Urothelium cell line (cell line): ENCODE results near the gene PPP2R3B.

ENCODE experiments used
- DNase-seq: peaks from one replicate; pipeline ENCODE4 v3.0.0; 2011; ENCODE audit warnings: low spot score, mixed read lengths
- FAIRE-seq: peaks from 2 replicates; lab custom pipeline; 2011; peaks lifted over from hg19 to GRCh38; lab: Jason Lieb, UNC

Gene PPP2R3B

DNA sequence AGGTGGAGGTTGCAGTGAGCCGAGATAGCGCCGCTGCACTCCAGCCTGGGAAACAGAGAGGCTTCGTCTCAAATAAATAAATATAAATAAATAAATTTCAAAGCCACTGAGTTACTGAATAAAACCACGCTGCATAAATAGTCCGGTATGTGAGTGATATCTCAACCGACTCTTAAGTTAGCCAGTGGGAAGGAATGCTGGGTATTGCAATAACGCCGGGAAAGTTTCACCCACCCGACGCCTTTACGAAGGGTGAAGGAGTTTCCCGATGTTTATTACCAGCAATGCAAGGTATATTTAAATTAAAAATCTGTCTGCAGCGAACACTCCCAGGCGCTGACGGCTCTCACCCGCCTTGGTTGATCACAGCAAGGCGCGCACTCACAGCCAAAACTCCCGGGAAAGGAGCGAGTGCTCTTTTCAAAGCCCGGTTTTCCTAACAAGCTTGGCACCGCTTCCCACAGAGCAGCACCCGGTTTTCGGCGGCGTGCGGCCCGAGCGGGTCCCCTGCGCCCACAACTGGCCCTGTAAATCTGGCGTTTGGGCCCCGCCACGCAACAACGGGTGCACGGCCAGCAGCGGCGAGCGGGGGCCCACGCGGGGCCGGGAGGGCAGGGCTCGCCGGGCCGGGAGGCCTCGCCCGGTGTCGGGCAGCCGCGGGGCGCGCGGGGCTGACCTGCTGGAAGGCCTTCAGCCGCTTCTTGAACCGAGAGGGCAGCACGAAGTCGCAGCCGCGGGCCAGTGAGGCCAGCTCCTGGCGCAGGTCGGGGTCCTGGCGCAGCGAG, 13.7 kb downstream of the PPP2R3B start:
- no peak for DNase-seq
- no peak for FAIRE-seq

DNA sequence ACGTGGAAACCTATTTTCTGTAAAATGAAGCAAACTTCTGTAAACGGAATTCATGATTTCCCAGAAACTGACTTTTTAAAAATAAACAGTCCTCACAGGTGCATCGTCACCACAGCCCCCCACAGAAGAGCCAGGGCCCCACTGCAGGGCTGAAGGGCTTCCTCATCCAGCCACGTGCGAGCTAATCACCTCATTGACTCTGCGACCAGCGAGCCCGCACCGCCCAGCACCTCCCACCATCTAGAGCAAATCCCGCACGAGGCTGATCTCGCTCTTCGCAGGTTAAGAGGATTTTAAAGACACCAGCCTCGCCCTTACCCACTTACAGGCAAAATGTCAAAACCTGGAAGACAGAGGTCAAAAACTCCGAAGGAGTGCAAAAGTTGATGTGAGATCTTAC, 14.8 kb downstream of the PPP2R3B start:
- DNase-seq (no peak), FAIRE-seq (no peak)

DNA sequence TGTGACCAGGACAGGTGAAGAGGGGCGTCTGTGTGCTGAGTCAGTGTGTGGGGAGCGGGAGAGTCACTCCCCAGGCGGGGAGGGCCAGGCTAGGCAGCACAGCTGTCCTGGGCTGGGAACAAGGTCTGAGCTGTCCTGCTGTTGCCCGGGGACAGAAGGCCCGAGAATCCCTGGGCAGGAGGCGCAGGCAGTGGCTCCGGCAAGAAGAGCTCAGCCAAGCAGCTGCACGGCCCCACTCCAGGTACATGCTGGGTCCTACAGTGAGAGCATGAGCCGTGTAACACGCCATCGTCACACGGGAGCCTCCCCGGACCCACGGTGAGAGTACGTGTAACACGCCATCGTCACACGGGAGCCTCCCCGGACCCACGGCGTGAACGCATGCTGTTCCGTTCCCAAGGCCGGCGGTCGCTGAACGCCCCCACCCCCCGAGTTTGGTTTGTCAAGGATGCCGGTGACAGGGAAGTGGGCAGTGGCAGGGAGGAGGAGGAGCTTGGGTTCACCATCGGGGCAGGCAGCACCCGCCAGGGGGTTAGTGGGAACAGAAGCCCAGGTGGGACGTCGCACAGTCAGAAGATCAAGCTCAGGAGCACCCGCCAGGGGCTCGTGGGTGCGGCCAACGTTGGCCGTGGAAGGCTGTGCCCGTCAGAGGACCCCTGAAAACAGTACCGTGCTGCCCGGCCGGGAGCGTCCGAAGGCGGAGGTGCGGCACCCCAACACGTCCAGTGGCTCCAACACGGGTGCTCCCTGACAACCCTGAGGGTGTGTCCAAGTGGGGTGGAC, 15.6 kb downstream of the PPP2R3B start:
- FAIRE-seq (no peak), DNase-seq (no peak)

DNA sequence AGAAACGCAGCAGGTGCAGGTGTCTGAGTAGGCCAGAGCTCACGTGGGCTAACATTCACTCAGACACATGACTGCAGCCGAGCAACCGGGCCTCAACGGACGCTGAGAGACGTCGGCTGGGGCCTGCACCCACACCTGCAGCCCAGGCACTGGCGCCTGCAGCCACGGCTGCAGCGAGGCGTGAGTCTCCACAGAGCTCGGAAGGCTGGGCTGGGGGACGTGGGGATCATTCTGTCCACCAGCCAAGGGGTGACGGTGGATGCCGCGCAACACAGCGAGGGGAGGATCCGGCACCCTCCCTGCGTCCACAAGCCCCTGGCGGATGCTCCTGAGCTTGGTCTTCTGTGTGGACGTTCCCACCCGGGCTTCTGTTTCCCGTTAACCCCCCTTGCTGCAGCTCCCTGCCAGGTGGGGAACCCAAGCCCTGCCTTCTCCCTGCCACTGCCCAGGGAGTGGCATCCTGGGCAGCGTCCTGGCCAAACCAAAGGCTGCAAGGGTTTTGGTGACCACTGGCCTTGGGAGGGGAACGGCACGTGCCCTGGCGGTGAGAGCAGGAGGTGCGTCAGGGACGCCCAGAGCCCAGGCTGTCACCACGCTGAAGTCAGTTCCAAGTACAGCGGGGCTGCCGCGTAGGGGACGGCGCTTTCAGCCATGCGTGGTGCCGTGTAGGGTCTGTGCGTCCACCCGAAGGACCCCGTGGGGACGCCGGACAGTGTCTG, 16.3 kb downstream of the PPP2R3B start:
- FAIRE-seq: no peak
- no peak for DNase-seq

DNA sequence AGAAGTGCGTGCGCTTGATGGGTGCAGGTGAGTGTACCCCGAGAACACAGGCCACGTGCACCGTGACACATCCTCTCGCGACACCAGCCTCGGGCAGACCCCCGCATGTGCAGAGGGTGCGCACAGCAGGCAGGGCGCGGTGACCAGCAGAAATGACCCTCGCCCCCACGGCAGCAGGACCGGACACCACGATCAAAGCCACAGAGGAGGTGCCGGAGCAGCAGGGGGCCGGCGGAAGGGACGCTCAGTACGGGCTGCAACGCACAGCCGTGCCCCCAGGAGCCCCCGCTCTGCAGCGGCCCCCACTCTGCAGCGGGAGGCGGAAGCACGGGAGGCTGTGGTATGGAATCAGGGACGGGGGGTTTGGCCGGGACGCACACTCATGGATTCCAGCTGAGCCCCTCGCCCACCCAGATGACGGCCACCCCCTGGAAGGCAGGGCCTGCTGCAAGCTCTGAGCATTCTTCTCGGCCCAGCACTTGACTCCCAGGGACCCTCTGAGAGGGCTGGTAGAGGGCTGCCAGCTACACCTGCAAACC, 17.1 kb downstream of the PPP2R3B start:
- FAIRE-seq (no peak), DNase-seq (no peak)

DNA sequence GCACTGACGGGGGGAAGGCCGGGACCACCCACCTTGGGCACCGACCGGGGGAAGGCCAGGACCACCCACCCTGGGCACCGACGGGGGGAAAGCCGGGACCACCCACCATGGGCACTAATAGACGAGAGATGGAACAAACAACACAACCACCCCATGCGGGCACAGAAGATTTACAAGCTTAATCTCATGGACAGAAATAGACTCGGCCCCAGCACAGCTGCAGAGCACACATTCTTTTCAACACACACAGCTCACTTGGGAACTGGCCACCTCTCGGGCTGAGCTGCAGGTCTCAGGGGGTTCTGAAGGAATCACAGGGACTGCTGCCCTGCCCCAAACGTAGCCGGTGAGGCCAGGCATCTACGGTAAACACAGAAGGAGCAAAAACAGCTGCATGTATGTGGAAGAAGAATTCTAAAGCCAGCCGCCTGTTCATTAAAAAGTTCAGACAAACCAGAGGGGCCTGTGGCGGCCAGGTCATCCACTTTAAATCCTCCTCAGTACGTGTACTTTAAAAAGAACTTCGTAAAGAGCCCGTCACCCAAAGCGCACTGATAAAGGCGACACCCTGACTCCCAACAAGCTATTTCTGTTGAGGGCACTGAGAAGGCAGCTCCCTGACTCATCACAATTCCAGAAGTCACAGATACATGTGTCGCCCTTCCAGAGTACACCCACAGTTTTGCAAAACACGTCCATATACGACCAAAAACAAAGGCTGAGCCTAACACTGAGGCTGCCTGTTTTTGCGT, 17.7 kb downstream of the PPP2R3B start:
- DNase-seq (peak; percentile 13), FAIRE-seq (no peak)

DNA sequence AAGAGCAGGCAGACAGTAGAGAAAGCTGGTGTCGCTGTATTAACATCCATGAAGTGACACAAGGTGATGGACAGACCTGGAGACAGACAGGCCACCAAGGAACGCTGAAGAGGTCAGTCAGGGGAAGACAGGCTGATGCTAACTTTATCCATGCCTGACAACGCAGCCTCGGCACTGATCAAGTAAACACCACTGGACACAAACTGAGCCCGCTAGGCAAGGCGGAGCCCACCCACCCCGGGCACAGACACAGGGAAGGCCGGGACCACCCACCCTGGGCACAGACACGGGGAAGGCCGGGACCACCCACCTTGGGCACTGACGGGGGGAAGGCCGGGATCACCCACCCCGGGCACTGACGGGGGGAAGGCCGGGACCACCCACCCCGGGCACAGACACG, 18.8 kb downstream of the PPP2R3B start:
- DNase-seq: no peak
- FAIRE-seq: no peak

DNA sequence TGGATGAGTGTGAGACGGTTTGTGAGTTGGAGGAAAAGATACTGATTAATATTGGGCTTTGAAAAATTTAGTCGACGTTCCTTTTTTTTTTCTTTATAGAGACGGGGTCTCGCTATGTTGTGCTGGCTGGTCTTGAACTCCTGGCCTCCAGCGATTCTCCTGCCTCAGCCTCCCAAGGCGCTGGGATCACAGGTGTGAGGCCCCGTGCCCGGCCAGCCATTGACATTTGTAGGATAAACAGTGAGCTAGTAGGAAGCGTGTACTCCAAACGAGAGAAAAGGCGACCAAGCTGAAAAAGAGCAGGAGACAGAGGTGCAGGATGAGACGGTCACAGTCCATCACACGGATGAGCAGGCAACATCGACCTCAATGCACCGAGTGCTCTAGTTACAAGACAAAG, 19.4 kb downstream of the PPP2R3B start:
- DNase-seq: no peak
- no peak for FAIRE-seq

DNA sequence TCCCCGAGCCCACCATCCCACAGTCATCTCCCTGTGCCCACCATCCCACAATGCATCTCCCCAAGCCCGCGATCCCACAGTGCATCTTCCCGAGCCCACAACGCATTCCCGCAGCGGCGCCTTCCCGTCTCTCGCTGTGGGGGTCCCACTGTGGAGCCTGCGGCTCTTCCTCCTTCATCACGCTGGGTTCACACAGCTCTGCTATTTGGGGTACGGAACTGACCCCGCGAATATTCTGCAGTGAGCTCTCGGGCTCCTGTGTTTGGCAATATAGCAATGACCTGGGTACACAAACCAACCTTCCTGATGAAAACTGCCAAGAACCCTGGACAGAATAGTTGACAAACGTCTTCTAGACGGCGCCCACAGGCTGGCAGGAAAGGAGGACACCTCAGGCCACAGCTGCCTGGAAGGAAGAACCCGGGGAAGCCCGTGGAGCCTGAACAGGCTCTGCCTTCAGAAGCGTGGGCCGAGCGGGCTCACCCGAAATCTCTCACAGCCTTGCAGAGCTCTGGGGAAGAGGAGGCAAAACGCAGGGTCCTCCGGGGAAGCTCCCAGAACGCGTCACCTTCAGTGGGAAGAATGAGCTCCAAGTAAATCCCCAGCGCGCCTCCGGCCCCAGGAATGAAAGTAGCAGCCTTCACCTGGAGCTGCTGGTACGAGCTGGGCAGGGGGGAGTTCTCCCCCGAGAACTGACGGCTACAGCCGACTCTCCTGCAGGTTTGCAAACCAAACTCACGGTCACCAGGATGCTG, 22.9 kb downstream of the PPP2R3B start:
- no peak for FAIRE-seq
- no peak for DNase-seq

DNA sequence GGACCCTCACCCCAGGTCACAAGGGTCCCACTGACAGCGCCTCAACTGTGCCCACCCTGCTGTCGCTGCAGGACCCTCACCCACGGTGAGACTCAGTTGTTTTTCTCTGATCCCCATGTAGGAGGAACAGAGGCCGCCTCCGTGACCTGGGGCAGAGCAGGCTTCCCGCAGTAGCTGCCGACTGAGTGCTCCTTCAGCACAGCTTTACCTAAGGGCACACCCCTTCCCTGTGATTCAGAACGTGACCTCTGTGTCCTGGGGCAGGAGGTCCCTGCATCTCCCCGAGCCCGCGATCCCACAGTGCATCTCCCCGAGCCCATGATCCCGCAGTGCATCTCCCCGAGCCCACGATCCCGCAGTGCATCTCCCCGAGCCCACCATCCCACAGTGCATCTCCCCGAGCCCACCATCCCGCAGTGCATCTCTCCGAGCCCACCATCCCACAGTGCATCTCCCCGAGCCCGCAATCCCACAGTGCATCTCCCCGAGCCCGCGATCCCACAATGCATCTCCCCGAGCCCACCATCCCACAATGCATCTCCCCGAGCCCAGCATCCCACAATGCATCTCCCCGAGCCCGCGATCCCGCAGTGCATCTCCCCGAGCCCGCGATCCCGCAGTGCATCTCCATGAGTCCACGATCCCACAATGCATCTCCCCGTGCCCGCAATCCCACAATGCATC, 23.6 kb downstream of the PPP2R3B start:
- DNase-seq (no peak), FAIRE-seq (peak; percentile 98)

DNA sequence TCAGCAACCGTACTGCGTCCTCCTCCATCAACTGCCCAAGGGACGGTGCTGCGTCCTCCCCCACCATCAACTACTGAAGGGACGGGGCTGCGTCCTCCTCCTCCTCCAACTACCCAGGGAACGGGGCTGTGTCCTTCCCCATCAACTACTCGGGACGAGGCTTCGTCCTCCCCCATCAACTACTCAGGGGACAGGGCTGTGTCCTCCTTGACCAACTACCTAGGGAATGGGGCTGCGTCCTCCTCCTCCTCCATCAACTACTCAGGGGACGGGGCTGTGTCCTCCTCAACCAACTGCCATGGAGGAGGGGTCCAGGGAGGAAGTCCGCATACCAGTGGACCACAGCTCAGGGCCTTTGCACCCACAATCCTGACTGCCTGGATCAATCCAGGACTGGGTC, 24.4 kb downstream of the PPP2R3B start:
- DNase-seq (no peak), FAIRE-seq (no peak)

DNA sequence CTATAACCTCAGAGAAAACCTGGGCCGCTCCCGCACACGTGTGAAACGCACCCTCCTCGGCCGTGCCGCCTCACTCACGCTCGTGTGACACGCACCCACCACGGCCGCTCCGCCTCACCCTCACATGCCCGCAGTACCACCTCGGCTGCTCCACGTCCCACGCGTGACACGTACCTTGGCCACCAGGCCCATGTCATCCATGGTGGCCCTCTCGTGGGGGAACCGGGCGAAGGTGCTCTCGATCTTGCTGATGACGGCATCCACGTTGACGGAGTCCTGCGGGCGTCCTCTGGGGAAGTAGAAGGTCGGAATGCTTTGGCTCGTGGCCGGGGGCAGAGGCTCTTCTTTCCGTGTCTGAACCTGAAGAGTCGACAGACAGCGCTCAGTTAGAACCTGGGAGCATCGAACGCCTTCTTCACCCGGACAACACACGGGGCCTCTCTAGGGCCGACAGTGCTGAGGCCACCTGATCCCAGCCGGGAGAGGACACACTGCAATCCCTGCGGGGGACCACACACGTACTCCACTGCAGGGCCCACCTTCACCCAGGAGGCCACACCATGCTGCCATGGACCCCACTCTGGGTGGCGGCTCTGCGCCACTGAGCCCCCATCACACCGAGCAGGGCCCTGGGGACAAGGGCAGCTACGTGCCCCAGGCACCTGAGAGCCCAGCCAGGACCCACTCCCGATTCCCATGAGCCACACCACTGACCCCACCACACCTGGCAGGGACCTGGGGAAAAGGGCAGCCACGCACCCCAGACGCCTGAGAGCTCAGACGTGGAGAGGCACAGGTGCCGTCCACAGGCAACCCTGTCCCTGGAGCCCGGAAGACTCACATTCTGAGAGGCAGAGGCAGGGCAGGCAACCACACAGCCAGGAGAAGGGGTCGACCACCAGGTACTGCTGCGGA, 25.2 kb downstream of the PPP2R3B start:
- FAIRE-seq: no peak
- no peak for DNase-seq

DNA sequence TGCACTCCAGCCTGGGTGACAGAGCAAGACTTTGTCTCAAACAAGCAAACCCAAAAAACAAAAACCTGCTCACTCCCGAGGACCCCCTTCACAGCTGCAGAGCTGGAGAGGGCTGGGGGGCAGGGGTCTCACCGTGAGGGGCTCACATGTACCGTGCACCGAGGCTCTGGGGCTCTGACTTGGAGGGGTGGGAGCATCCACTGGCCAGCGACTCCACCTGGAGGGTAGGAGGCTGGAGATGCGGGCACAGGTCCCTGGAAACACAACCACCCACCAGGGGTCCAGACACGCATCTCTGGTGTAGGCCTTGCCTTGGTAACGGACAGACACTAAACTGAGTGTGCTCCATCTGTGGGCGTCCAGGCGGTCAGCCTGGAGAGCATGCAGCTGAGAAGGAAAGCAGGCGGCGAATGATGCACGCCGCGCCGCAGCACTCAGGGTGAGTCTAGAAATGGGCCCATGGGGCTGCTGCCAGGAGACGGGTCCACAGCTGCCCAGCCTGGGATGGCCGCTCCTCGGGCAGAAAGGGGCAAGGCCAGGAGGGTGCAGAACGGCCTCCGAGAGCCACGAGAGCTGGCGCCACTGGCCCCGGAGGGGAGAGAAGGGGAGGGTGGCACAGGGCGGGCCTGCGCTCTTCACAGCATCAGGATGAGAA, 26.1 kb downstream of the PPP2R3B start:
- FAIRE-seq (no peak), DNase-seq (no peak)

DNA sequence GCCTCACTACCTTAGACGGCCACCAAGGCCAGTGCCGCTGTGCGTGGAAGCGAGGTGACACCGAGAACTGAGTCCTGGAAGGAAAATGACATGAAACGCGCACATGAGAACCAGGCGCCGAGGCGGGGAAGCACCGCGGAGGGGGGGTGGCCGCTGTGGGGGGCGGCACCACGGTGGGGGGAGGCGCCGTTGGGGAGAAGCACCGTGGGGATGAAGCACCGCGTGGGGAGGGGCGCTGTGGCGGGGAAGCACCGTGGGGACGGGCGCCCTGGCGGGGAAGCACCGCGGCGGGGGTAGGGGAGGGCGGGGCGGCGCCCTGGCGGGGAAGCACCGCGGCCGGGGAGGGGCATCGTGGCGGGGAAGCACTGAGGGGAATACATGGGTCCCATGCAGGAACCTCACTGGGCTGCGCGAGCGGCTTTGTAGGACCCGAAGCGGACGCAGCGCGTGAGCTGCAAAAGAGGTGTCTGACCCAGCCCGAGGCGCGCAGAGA, 28.0 kb downstream of the PPP2R3B start:
- no peak for FAIRE-seq
- no peak for DNase-seq

DNA sequence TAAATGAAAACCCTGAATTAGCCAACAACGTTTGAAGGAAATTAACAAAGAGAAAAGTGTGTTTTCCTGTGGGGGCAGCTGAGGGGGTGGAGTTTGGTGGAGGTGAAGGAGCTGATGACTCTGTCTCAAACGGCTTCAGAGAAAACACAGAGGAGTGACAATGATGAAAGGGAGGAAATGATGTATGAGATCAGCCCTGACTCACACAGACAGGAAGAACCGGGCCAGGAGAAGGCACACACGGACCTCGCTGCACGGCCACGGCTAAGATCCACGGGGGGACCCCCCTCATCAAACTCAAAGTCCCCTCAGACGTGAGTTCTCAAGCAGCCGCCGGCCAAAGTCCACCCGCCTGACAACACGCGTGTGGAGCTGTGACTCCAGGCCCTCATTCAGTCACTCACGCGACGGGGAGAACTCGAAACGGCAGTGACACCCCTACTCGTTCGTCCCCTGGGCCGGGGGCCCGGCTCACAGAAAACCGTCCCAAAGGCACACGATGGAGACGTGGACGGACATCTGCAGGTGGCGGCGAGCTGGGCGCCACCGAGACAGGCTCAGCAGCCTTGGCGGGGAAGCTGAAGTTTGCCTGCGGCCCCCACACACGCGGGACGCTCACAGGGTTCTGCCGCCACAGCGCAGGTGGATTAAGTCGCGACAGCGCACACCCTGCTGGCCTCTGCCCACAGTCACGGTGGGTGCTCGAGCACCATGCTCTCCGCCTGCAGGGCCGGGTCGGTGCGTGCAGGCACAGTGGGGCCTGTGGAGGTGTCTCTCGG, 28.8 kb downstream of the PPP2R3B start:
- DNase-seq: peak; percentile 11
- FAIRE-seq: no peak

DNA sequence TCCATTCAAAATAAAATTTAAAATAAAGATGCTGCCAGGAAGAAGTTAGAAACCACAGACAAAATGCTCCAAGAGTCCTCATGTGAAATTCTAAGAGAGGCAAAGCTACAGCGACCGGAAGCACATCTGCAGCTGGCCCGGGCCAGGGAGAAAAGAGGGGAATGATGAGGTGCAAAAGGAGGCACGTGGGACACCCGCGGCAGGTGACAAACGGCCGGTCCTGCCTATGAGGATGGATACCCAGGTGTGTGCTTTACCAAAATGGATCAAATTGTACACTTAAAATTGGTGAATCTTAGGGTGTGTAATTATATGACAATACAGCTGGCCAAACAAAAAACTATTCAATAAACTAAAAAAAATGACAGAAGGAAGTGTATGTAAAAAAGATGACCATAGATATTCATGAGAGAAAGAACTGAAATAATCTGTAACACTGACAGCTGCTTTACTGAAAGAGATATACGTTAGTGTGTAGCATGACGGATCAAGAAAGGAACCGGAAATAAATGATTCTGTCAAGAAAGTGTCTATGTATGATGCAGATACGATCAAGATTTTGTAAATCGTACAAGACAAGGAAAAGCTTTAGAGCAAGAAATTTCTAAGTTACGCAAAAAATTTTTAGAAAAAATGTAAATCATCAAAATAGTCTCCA, 29.5 kb downstream of the PPP2R3B start:
- DNase-seq (no peak), FAIRE-seq (no peak)
